HepG2 (cell line): Measurements from ENCODE around the gene NPFFR1. TPM values are rescaled to one million over a fixed set of nuclear protein-coding genes. Genes with fewer than 3 reads are reported as not detected.
A peak's percentile ranks its signal among the peaks of the same experiment; 100 is the strongest.

ENCODE experiments used
- EHMT2 ChIP-seq: fragments of 200-600 bp; sonication (generic); IDR thresholded peaks from 2 replicates; pipeline ENCODE4 v1.7.0; 2017; ENCODE audit warnings: antibody characterized with exemption, low read depth, low read length, borderline replicate concordance
- GFI1 ChIP-seq: sonication (generic); formaldehyde crosslinking; IDR thresholded peaks from 2 replicates; pipeline ENCODE4 v1.5.0; 2020; ENCODE audit warnings: missing genetic modification reagents, mild to moderate bottlenecking, borderline replicate concordance
- GLI4 ChIP-seq: sonication (generic); formaldehyde crosslinking; IDR thresholded peaks from 2 replicates; pipeline ENCODE4 v1.5.1; 2020; ENCODE audit warnings: missing genetic modification reagents, mild to moderate bottlenecking, moderate library complexity, borderline replicate concordance
- MIXL1 ChIP-seq: IDR thresholded peaks from 2 replicates; pipeline ENCODE4 v1.6.1; 2016
- NCOA2 ChIP-seq: sonication (generic); formaldehyde crosslinking; IDR thresholded peaks from 2 replicates; pipeline ENCODE4 v1.8.0; 2022; ENCODE audit warnings: inconsistent platforms
- NFE2L2 ChIP-seq: fragments of 150-350 bp; IDR thresholded peaks from 2 replicates; pipeline ENCODE4 v1.6.1; 2014; ENCODE audit warnings: low read length
- RBAK ChIP-seq: sonication (generic); formaldehyde crosslinking; IDR thresholded peaks from 2 replicates; pipeline ENCODE4 v1.5.1; 2020; ENCODE audit warnings: mild to moderate bottlenecking, missing genetic modification reagents
- SOX6 ChIP-seq, 2 experiments: fragments of 450-650 bp in 1 of 2; sonication (generic) in 1 of 2; formaldehyde crosslinking in 1 of 2; IDR thresholded peaks; 2 replicates each; pipeline versions ENCODE4 v1.4.0 to v1.6.1; 2017 to 2020; ENCODE audit warnings: antibody characterized with exemption in 1 of 2, mild to moderate bottlenecking in 1 of 2, missing genetic modification reagents in 1 of 2
- TBX2 ChIP-seq: sonication (generic); formaldehyde crosslinking; IDR thresholded peaks from 2 replicates; pipeline ENCODE4 v1.5.0; 2020; ENCODE audit warnings: missing genetic modification reagents, mild to moderate bottlenecking, borderline replicate concordance
- U2AF1 ChIP-seq: fragments of 200-400 bp; formaldehyde crosslinking; optimal IDR thresholded peaks from 2 replicates; pipeline ENCODE3; 2017; ENCODE audit warnings: mild to moderate bottlenecking, low read depth, low read length
- ZBTB33 ChIP-seq: sonication (generic); formaldehyde crosslinking; IDR thresholded peaks from 2 replicates; pipeline ENCODE4 v1.4.0; 2020; ENCODE audit warnings: missing genetic modification reagents
- ZFX ChIP-seq: sonication (generic); formaldehyde crosslinking; IDR thresholded peaks from 2 replicates; pipeline ENCODE4 v1.4.0; 2020; ENCODE audit warnings: mild to moderate bottlenecking, low read depth, missing genetic modification reagents, moderate library complexity
- ZNF205 ChIP-seq: IDR thresholded peaks from 2 replicates; pipeline ENCODE4 v1.6.1; 2018; ENCODE audit warnings: missing biosample characterization, missing genetic modification reagents
- ZNF614 ChIP-seq: IDR thresholded peaks from 2 replicates; pipeline ENCODE4 v1.6.1; 2018; ENCODE audit warnings: missing biosample characterization, missing genetic modification reagents, inconsistent platforms, borderline replicate concordance
- ZNF629 ChIP-seq: sonication (generic); formaldehyde crosslinking; conservative IDR thresholded peaks from 2 replicates; pipeline ENCODE4 v1.5.0; 2020; ENCODE audit warnings: missing genetic modification reagents
- ZNF780A ChIP-seq: sonication (generic); formaldehyde crosslinking; IDR thresholded peaks from 2 replicates; pipeline ENCODE4 v1.8.0; 2022; ENCODE audit warnings: mild to moderate bottlenecking, missing genetic modification reagents, moderate library complexity
- polyA plus RNA-seq, 8 experiments: library from polyadenylated mRNA; depleted of rRNA in 3 of 8; stranded (reverse) in 7 of 8; unstranded in 1 of 8; fragments of >200 nt; fragmentation: Illumina TruSeq in 4 of 8; extraction: Trizol in 4 of 8; gene quantifications; 2 replicates each; pipeline versions ENCODE4 v1.2.1 to v1.2.3, GENCODE V29; 2011 to 2016; ENCODE audit warnings: low read depth in 4 of 8, missing spikeins in 1 of 8, mixed read lengths in 1 of 8; ENCODE audit not compliant: insufficient read depth in 1 of 8
- total RNA-seq, 5 experiments: library from RNA; depleted of rRNA; stranded (reverse); fragments of >200 nt; fragmentation: Illumina TruSeq; extraction: Trizol; gene quantifications; 2 replicates each; pipeline ENCODE4 v1.2.3, GENCODE V29; 2016; ENCODE audit warnings: low read depth in 1 of 5
- TF ChIP-seq, protein P1 (sequence below): sonication (generic); formaldehyde crosslinking; IDR thresholded peaks from 2 replicates; pipeline ENCODE4 v1.5.0; 2020; ENCODE audit warnings: missing genetic modification reagents
- TF ChIP-seq, protein P2 (sequence below): IDR thresholded peaks from 2 replicates; pipeline ENCODE4 v1.4.0; 2020; ENCODE audit warnings: mild to moderate bottlenecking, missing genetic modification reagents

NPFFR1 gene
- total and polyA plus RNA-seq, 2 of the 13 experiments (the other 11 are each of a cell fraction or from before 2014, with no cell fraction given), result under 0.01 TPM; not detected in 1

DNA sequence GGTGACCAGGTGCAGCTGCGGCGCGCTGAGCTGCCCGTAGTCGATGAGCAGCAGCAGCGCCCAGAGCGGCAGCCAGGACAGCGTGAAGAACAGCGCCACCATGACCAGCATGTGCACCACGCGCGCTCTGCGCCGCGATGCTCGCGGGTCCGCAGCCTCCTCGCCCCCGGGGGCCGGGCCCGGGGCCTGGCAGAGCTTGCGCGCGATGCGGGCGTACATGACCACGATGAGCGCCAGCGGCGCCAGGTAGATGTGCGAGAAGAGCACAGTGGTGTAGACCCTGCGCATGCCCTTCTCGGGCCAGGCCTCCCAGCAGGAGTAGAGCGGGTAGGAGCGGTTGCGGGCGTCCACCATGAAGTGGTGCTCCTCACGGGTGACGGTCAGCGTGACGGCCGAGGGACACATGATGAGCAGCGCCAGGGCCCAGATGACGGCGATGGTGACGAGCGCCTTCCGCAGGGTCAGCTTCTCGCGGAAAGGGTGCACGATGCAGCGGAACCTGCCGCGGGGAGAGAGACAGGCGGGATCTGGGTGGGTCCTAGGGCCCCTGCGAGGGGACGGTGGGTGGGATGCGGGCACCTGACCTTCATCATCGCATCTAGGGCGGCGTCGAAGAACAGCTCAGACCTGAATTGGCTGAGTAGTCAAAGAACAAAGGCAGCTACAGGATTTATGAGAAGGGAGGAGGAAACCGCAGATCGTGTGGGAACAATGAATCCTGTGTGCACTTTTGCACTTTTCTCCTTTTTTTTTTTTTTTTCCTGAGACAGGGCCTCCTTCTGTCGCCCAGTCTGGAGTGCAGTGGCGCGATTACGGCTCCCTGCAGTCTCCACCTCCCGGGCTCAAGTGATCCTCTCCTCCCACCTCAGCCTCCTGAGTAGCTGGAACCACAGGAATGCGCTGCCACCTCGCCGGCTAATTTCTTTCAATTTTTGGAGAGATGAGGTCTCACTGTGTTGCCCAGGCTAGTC, 28.2 kb downstream of the NPFFR1 start (continued):
- TF ChIP-seq TBX2 (CRISPR knock-in tag), result 0 out of 2 replicates have a peak, but pooled peaks have one; percentile 32
- TF ChIP-seq GFI1, result no peak
- no peak for TF ChIP-seq NFE2L2
- no peak for TF ChIP-seq ZNF629
- no peak for TF ChIP-seq EHMT2
- TF ChIP-seq GLI4 (CRISPR knock-in tag), result no peak
- TF ChIP-seq, protein P1, sequence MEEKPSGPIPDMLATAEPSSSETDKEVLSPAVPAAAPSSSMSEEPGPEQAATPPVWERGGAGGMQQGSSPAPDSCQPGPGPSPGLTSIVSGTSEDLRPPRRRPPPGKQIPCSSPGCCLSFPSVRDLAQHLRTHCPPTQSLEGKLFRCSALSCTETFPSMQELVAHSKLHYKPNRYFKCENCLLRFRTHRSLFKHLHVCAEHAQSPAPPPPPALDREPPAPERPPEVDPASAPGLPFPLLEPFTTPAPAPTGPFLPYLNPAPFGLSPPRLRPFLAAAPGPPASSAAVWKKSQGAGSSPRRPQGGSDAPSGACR (CRISPR knock-in tag), result no peak
- no peak for TF ChIP-seq MIXL1 (CRISPR knock-in tag)
- peak; percentile 21; the same call in 1 of the 2 replicates for TF ChIP-seq NCOA2 (CRISPR knock-in tag)
- TF ChIP-seq RBAK (CRISPR knock-in tag), result no peak
- TF ChIP-seq ZNF614 (CRISPR knock-in tag), result no peak
- peak; percentile 27; the same call in 1 of the 2 replicates for TF ChIP-seq ZFX
- no peak for TF ChIP-seq ZNF780A (CRISPR knock-in tag)
- peak; percentile 84; the same call in 1 of the 2 replicates for TF ChIP-seq ZBTB33 (CRISPR knock-in tag)
- TF ChIP-seq, protein P2, sequence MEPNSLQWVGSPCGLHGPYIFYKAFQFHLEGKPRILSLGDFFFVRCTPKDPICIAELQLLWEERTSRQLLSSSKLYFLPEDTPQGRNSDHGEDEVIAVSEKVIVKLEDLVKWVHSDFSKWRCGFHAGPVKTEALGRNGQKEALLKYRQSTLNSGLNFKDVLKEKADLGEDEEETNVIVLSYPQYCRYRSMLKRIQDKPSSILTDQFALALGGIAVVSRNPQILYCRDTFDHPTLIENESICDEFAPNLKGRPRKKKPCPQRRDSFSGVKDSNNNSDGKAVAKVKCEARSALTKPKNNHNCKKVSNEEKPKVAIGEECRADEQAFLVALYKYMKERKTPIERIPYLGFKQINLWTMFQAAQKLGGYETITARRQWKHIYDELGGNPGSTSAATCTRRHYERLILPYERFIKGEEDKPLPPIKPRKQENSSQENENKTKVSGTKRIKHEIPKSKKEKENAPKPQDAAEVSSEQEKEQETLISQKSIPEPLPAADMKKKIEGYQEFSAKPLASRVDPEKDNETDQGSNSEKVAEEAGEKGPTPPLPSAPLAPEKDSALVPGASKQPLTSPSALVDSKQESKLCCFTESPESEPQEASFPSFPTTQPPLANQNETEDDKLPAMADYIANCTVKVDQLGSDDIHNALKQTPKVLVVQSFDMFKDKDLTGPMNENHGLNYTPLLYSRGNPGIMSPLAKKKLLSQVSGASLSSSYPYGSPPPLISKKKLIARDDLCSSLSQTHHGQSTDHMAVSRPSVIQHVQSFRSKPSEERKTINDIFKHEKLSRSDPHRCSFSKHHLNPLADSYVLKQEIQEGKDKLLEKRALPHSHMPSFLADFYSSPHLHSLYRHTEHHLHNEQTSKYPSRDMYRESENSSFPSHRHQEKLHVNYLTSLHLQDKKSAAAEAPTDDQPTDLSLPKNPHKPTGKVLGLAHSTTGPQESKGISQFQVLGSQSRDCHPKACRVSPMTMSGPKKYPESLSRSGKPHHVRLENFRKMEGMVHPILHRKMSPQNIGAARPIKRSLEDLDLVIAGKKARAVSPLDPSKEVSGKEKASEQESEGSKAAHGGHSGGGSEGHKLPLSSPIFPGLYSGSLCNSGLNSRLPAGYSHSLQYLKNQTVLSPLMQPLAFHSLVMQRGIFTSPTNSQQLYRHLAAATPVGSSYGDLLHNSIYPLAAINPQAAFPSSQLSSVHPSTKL (CRISPR knock-in tag), result peak; percentile 41; the same call in 1 of the 2 replicates
- TF ChIP-seq SOX6 (IDR thresholded peaks at IDR 0.05), result no peak
- peak; percentile 77 for TF ChIP-seq SOX6 (CRISPR knock-in tag; IDR thresholded peaks at IDR 0.05)
- no peak for TF ChIP-seq ZNF205 (CRISPR knock-in tag)
- TF ChIP-seq U2AF1, result no peak
